GM21723 (cell line): ENCODE data around the gene CIRBP.
"Not testable (repeated sequence)": the region's sequence is repeated elsewhere in the genome, so short reads cannot be mapped to it uniquely, and the experiment has no call there.

Experiments used
- ATAC-seq: cut with Tn5 transposase; IDR thresholded peaks from one replicate; pipeline ENCODE4 v1.9.1; 2021; ENCODE audit warnings: mild to moderate bottlenecking, moderate library complexity; ENCODE audit not compliant: unreplicated experiment

The CIRBP gene

GRCh38 chr19:1307755-1308303, 38.7 kb downstream of the CIRBP start:
- ATAC-seq = no peak

DNA sequence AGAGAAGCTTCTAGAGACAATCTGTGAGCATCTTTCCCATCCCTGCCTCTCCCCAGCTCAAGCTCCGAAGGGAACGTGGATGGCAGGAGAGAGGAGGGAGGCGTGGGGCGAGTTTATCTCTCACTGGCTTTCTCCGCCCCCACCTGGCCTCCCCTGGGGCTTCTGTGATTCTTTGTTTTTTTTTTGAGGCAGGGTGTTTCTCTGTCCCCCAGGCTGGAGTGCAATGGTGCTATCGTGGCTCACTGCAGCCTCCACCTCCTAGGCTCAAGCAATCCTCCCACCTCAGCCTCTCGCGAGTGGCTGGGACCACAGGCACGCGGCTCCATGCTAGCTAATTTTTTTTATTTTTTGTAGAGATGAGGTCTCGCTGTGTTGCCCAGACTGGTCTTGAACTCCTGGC, 39.6 kb downstream of the CIRBP start:
- no peak for ATAC-seq

DNA sequence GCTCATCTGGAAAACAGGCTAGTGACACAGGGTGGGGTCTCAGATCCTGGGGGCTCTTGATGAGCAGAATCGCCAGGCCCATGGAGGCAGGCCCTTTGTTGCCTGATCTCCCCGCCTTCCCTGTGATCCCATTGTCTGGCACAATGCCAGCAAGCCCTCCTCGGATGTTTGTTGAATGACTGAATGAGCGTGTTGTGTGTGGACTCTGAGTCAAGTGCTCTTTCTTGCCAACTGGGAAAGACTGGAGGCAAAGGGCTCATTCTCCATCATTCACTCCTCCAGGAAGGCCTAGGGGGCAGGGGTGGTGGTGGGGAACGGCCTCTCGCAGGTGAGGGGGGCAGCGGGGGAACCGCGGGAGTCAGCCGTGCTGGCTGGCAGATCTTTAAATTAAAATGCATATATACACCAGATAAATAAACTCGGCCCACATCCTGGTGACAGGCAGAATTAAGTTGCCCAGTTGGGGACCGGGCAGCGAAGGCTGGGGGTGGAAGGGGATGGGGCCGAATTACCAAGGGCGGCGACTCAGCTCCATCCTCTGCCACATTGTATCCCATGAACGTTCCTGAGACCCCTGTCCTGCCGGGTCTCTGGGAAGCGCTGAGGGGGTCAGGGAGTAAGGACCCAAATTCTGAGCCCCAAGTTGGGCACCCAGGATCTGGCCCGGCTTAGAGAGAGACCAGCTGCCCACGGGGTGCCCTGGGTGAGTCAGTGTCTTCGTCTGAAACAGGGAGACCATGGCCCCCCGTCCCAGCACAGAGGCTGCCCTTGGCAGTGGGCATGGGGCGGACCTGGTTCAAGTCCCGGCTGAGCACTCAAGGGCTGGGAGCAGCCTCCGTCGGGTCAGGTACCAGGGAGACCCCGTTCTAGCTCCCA, 41.1 kb downstream of the CIRBP start:
- ATAC-seq = no peak

DNA sequence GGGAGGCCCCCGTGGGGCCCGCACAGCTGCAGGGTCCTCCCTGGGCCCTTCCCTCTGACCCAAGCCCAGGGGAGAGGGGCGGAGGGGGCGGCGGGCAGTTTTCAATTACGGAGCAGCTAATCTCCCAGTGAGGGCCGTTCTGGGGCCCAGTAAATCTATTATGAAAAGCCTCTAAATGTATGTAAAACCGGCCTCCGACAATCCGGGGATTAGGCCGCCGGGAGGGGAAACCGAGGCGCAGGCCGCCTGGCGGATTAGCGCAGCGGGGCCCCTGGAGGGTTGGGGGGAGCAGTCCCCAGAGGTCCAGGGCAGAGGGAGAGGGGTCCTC, 41.7 kb downstream of the CIRBP start:
- no peak for ATAC-seq

DNA sequence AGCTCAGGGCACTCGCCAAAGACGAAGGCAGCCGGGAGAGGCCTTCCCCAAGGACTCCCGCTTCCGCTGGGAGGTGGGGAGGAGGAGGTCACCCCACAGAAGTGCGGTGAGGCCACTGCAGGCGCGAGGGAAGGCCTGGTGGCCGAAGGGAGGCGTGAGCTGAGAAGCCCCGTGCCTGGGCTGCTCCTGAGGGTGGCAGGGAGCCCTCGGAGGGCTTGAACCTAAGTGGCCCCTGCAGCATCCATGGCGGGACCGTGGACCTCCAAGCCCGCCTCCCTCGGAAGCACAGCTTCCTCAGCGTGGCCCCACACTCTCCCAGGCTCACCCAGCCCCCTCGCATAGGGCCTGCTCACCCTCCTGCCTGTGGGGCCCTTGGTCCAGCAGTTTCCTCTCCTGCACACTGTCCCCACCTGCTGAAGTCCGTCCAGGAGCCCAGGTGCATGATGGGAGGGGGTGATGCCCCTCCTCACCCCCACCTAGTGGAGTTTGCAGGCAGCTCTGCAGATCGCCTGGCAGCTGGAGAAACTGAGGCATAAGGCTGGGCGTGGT, 42.5 kb downstream of the CIRBP start:
- no peak for ATAC-seq

- no peak for ATAC-seq
These were observed 43.9 kb downstream of the CIRBP start for GRCh38 chr19:1312767-1313694.

DNA sequence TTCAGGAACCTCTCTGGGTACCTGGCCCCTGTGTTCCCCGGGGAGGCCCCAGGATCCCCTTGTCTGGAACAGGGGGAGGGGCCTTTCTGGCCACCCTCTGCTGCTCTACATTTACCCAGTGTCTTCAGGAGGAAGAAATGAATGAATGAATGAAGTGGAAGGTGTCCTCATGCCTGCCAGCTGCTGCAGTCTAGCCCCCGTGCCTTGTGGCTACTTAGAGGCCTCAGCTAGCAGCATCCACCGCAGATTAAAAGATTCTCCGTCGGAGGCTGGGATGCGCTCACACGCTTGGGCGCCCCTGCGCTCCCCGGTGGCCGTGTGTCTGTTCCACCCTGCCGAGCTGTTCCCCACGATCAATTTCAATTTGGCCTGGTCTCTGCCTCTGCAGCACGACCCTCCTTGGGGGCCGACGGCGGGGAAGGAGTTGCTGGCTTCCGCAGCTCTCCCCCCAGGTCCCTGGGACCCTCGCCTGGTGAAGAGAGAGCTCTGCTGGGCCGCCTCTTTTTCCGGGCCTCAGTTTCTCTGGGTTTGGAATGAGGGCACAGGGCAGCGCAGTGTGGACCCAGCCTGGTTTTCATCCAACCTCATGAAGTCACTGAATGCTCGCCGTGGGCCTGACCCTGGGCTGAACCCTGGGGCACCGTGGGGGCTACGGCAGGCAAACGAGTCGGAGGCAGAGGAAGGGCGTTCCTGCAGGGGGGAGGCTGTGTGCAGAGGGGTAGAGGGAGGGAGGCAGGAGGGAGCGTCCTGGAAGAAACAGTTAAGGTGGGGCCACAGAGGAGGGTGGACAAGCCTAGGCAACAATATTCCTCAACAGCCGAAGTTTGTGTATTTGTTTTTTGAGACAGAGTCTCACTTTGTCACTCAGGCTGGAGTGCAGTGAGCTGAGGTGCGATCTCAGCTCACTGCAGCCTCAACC, 44.8 kb downstream of the CIRBP start:
- no peak for ATAC-seq

- ATAC-seq = no peak
These were observed 46.5 kb downstream of the CIRBP start for GRCh38 chr19:1315470-1316166.

GRCh38 chr19:1316466-1316865, 47.3 kb downstream of the CIRBP start:
- ATAC-seq = no peak

GRCh38 chr19:1317274-1318003, 48.3 kb downstream of the CIRBP start:
- ATAC-seq = no peak

DNA sequence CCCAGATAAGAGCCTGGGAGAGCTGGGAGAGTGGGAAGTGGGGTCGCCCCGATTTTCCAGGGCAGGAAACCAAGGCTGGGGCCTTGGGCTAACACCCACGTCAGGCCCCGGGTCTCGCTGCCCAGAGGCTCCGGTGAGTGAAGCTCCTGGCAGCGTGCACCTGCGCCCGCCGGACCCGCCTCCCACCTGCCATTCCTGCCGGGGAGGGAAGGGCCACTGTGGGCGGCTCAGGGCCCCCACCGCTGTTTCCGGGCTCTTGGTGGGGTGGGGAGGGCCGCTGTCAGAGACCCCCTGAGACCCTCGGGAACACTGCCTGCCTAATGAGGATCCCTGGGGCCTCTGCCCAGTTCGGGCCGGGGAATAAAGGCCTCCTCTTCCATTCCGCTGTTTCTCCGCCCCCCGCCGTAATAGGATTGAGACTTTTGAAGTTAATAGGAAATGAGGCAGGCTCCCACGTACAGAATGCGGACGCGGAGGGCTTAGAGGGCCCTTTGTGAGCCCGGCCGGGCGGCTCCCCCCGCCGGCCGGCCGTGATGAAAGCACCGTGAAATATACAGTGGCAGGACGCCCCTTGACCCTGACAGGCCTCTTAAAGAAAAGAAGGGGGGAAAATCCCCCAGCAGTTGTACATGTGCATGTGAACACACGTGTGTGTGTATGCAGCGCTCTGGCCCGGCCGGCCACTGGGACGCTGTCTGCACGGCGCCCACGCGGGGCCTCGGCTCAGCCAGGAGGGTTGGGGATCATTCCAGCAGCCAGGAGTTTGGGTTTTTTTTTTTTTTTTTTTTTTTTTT, 49.7 kb downstream of the CIRBP start:
- ATAC-seq = no peak

- ATAC-seq = not testable (repeated sequence)
These were observed 51.1 kb downstream of the CIRBP start for GRCh38 chr19:1320282-1320650.

GRCh38 chr19:1321539-1321938, 52.4 kb downstream of the CIRBP start:
- ATAC-seq = no peak

DNA sequence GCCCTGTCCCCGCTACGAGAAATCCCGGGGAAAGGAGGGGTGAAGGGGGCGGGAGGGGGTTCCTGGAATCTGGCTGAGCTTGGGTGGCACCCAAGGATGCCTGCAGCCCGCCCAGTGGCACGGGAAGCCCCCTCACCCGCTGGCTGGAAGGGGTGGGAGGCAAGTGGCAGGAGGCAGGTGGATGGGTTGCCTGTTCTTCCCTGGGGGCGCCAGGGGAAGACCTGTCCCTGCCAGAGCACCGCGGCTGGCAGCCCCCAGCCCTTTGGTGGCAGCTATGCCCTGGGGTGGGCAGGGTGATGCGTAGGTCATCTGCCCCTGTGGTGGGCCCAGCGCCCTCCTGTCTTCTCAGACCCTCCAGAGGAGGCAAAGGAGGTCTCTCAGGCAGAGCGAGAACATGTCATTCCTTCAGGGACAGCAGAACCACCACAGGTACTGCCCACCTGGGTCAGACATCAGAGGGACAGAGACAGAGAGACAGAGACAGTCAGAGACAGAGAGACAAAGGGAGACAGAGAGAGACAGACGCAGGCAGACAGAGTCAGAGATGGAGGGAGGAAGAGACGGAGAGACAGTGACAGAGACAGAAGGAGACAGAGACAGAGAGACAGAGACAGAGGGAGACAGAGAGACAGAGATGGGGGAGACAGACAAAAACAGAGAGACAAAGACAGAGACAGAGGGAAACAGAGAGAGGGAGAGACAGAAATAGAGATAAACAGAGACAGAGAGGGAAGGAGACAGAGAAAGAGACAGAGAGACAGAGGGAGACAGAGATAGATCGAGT, 53.3 kb downstream of the CIRBP start:
- ATAC-seq = no peak

DNA sequence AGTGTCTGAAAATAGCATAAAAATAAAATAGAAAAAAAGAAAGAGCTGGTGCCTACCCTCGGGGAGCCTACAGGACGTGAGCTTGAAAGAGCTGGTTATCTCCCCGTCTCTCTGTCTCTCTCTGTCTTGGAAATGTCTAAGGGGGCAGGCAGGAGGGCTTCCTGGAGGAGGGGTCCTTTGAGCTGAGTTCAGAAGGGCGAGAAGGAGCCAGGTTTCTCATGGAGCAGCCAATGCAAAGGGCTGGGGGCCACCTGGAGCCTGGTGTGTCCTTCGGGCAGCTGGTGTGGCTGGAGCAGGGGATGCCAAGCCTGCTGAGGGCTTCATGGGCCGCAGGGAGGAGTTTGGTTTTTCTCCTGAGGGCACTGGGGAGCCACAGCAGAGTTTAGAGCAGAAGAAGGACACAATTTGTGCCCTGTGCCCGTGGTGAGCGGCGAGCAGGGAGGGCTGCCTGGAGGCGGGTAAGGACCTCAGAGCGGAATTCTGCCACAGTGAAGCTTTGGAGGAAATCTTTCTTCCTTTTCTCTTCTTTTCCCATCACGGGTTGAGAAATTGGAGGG, 55.2 kb downstream of the CIRBP start:
- ATAC-seq = no peak
